Measurements from ENCODE around the gene COX6A1. TPM values are rescaled to one million over a fixed set of nuclear protein-coding genes. Genes with fewer than 3 reads are reported as not detected.

Gene COX6A1
- total RNA-seq, 1 donor from 2014 or later: 928 TPM

DNA sequence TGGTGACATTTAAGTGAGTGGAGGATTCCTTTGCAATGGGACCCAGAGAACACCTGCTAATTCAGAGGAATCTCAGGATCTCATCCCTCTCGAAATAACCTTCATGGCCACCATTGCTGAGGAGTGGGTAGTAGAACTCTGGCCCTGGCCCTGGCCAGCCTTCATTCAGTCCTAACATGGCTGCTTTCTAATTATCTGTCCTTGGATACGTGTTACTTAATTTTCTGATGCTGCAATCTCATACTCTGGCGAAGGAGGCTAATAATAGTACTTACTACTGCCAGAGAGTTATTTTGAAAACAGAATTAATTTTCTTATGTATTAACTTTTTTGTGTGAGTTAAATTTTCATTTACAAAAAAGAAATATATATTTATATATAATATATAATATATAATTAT lies 12.1 kb upstream of the COX6A1 start:
- no peaks in the 10 kb centered on the region for H3K36me3 ChIP-seq
- H3K4me3 ChIP-seq: no peak overlapping the region
- H3K27ac ChIP-seq: no peak overlapping the region
- no peak for TF ChIP-seq POLR2A (IDR thresholded peaks at IDR 0.05)
- intact Hi-C loops (cut with DNase I): loop anchor here (5.0 kb wide), 1 partner anchor 68 kb away; no protein-coding TSS in a partner anchor
- no peak for DNase-seq (ENCODE audit: extremely low spot score in 2 of 2)
- no peaks in the 10 kb centered on the region for H3K4me1 ChIP-seq
- no peaks in the 10 kb centered on the region for H3K27me3 ChIP-seq
- H3K9me3 ChIP-seq: no peaks in the 10 kb centered on the region

DNA sequence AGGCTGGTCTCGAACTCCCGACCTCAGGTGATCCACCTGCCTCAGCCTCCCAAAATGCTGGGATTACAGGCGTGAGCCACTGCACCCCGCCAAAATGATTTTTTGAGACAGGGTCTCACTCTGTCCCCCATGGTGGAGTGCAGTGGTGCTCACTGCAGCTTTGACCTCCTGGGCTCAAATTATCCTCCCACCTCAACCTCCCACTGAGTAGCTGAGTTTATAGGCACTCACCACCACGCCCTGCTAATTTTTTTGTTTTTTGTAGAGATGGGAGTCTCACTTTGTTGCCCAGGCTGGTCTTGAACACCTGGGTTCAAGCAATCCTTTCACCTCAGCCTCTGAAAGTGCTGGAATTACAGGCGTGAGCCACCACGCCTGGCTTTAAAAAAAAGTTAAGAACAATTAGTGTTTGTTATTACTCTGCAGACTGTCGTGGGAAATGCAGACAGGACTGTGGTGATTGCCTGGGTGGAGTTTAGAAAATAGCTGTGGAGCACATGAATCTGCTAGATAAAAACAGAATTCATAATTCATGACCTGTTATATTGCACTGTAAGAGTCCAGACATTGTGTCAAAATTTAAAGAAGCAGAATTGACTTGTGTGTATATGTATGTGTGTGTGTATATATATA lies 9.2 kb upstream of the COX6A1 start:
- H3K27ac ChIP-seq: no peak overlapping the region

DNA sequence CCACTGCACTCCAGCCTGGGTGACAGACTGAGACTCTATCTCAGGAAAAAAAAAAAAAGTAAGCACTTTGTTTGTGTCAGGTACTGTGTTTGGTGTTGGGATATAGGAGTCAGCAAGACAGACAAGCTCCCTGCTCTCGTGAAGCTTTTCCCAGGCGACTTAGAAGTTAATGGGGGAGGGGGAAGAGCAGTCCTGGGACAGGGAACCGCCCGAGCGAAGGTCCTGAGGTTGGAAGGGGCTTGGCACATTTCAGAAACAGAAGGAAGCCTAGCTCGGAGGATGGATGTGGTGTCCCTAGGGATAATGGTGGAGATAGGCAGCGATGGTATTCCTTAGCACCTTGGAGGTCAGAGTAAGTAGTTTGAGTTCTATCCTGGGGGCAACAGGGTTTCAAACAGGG lies 8.5 kb upstream of the COX6A1 start:
- TF ChIP-seq, protein P1, sequence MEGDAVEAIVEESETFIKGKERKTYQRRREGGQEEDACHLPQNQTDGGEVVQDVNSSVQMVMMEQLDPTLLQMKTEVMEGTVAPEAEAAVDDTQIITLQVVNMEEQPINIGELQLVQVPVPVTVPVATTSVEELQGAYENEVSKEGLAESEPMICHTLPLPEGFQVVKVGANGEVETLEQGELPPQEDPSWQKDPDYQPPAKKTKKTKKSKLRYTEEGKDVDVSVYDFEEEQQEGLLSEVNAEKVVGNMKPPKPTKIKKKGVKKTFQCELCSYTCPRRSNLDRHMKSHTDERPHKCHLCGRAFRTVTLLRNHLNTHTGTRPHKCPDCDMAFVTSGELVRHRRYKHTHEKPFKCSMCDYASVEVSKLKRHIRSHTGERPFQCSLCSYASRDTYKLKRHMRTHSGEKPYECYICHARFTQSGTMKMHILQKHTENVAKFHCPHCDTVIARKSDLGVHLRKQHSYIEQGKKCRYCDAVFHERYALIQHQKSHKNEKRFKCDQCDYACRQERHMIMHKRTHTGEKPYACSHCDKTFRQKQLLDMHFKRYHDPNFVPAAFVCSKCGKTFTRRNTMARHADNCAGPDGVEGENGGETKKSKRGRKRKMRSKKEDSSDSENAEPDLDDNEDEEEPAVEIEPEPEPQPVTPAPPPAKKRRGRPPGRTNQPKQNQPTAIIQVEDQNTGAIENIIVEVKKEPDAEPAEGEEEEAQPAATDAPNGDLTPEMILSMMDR (IDR thresholded peaks at IDR 0.05): no peak
- TF ChIP-seq POLR2A (IDR thresholded peaks at IDR 0.05): no peak
- no peak for TF ChIP-seq POLR2AphosphoS5 (IDR thresholded peaks at IDR 0.05; ENCODE audit: insufficient read depth in 1 of 2, low read depth in 1 of 2)
- Histone ChIP-seq H3K4me3 (no peak overlapping the region), H3K4me1 (no peaks in the 10 kb centered on the region), H3K9me3 (no peaks in the 10 kb centered on the region), H3K27ac (no peak overlapping the region), H3K36me3 (no peaks in the 10 kb centered on the region), H3K27me3 (no peaks in the 10 kb centered on the region)
- no peak for DNase-seq (ENCODE audit: extremely low spot score in 2 of 2)
- intact Hi-C loops (cut with DNase I): loop anchor here (5.0 kb wide), 1 partner anchor 72 kb away; no protein-coding TSS in a partner anchor

More for the DNA sequence above, 9.2 kb upstream of the COX6A1 start:
- Histone ChIP-seq H3K4me1 (no peaks in the 10 kb centered on the region), H3K9me3 (no peaks in the 10 kb centered on the region), H3K4me3 (no peak overlapping the region), H3K36me3 (no peaks in the 10 kb centered on the region), H3K27me3 (no peaks in the 10 kb centered on the region)
- no peak for TF ChIP-seq POLR2AphosphoS5 (IDR thresholded peaks at IDR 0.05; ENCODE audit: insufficient read depth in 1 of 2, low read depth in 1 of 2)
- TF ChIP-seq, protein P1 (IDR thresholded peaks at IDR 0.05): no peak
- no peak for TF ChIP-seq POLR2A (IDR thresholded peaks at IDR 0.05)
- intact Hi-C loops (cut with DNase I): loop anchor here (5.0 kb wide), 1 partner anchor 71 kb away; no protein-coding TSS in a partner anchor
- no peak for DNase-seq (ENCODE audit: extremely low spot score in 2 of 2)

DNA sequence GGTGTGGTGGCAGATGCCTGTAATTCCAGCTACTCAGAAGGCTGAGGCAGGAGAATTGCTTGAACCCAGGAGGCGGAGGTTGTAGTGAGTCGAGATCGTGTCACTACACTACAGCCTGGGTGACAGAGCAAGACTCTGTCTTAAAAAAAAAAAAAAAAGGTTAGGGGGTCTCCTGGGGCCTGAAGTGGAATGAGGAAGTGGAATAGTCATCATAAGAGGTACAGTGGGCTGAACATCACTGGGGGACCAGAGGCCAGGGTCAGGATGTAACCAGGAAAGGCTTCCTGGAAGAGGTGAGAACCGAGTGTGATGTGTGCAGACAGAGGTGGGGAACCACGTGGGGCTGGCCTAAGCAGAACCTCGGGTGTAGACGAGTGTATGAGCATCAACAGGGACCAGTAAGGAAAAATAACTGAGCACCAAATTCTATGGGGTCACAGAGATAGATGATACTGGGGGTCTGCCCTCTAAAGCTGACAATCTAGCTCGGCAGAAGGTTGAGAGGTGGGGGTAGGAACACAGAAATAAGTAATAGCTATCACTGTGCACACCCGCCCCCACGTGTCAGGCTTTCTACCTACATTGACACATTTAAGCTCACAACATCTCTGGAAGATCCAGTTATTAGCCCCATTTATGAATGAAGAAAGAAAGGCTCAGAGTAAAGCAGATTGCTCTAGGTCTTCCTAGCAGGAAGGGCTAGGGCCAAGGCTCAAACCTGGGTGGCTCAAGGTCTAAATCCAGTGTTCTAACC lies 5.0 kb upstream of the COX6A1 start:
- no peak overlapping the region for H3K27ac ChIP-seq
- intact Hi-C loops (cut with DNase I): no loop called here
- no peaks in the 10 kb centered on the region for H3K27me3 ChIP-seq
- H3K4me3 ChIP-seq: no peak overlapping the region
- H3K36me3 ChIP-seq: no peaks in the 10 kb centered on the region
- no peaks in the 10 kb centered on the region for H3K9me3 ChIP-seq
- no peak for DNase-seq (ENCODE audit: extremely low spot score in 2 of 2)
- TF ChIP-seq, protein P1 (IDR thresholded peaks at IDR 0.05): no peak
- TF ChIP-seq POLR2AphosphoS5 (IDR thresholded peaks at IDR 0.05; ENCODE audit: insufficient read depth in 1 of 2, low read depth in 1 of 2) (no peak), POLR2A (IDR thresholded peaks at IDR 0.05) (no peak)
- H3K4me1 ChIP-seq: no peaks in the 10 kb centered on the region

DNA sequence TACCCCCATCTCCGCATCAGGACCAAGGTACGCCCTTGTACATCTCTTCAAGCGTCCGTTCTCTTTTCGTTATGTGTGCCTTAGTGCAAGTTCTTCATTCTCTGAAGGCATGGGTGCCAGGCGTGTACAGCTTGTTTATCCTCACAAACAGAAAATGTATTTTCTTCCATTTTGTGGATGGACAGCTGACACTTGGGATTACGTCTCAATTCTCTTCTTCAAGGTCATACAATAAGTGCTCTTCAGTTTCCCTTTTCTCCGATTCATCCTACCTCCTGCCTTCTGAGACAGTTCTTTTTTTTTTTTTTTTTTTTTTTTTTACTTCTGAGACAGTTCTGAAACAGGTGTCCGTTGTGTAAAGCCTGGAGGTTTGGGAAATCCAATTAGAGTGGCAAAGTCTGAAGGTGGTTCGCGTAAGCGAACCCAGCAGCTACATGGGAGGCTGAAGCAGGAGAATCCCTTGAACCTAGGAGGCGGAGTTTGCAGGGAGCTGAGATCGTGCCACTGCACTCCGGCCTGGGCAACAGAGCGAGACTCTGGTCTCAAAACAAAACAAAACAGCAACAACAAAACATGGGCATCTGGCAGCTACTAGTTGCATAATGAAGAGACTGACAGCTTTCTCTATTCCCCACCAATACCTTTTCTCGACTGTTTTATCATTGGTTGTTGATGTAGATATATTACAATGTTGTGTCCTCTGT lies 734 bp downstream of the COX6A1 start:
- peak overlapping the region; percentile 88 for H3K27ac ChIP-seq
- DNase-seq (ENCODE audit: extremely low spot score in 2 of 2): no peak
- H3K27me3 ChIP-seq: no peaks in the 10 kb centered on the region
- TF ChIP-seq POLR2A (IDR thresholded peaks at IDR 0.05) (no peak), POLR2AphosphoS5 (IDR thresholded peaks at IDR 0.05; ENCODE audit: insufficient read depth in 1 of 2, low read depth in 1 of 2) (no peak)
- TF ChIP-seq, protein P1 (IDR thresholded peaks at IDR 0.05): no peak
- H3K9me3 ChIP-seq: no peaks in the 10 kb centered on the region
- peaks cover 18% of the 10 kb centered on the region for H3K4me1 ChIP-seq
- intact Hi-C loops (cut with DNase I): no loop called here
- peak overlapping the region; percentile 80 for H3K4me3 ChIP-seq
- H3K36me3 ChIP-seq: peaks cover 0 to 20% of the 10 kb centered on the region in 2 donors

Measured in vagina (tissue), 2 donors.